Common myeloid progenitor, CD34-positive (primary cell): ENCODE results near the gene KRTAP22-1. TPM values are rescaled to one million over a fixed set of nuclear protein-coding genes. Genes with fewer than 3 reads are reported as not detected.

ENCODE experiments used
- CTCF ChIA-PET: fragments of 350-600 bp; sonication (Branson Sonifier 250); formaldehyde crosslinking; loops from one replicate; lab custom pipeline; 2021; ENCODE audit warnings: antibody characterized with exemption; lab: Charles Lee
- POLR2A ChIA-PET: fragments of 350-600 bp; sonication (Branson Sonifier 250); formaldehyde crosslinking; loops from one replicate; lab custom pipeline; 2021; ENCODE audit warnings: antibody characterized with exemption; lab: Charles Lee
- DNase-seq, 3 donors: peaks; one replicate each; pipeline versions ENCODE4 v3.0.0 to v3.0.0-alpha.2; 2013
- H3K27ac ChIP-seq, 2 experiments: 1 replicate in 1 of 2; 2 replicates in 1 of 2; pipeline ENCODE4 v1.7.0; 2013; ENCODE audit warnings: inconsistent platforms in 2 of 2, low read length in 2 of 2, mild to moderate bottlenecking in 2 of 2, low read depth in 1 of 2, moderate library complexity in 1 of 2; ENCODE audit not compliant: severe bottlenecking in 2 of 2, insufficient read depth in 1 of 2, poor library complexity in 1 of 2
- H3K27me3 ChIP-seq, 5 experiments: replicated peaks in 2 of 5; 1 replicate in 3 of 5; 2 replicates in 2 of 5; pipeline versions ENCODE4 v1.6.1 to v1.7.0; 2013; ENCODE audit warnings: low read length in 4 of 5, mild to moderate bottlenecking in 2 of 5, moderate library complexity in 2 of 5, inconsistent platforms in 1 of 5; ENCODE audit not compliant: insufficient read depth in 5 of 5, control insufficient read depth in 4 of 5
- H3K36me3 ChIP-seq, 4 experiments: 1 replicate in 2 of 4; 2 replicates in 2 of 4; pipeline versions ENCODE4 v1.6.1 to v1.7.0; 2013; ENCODE audit warnings: low read length in 3 of 4, control low read depth in 1 of 4, mild to moderate bottlenecking in 1 of 4; ENCODE audit not compliant: control insufficient read depth in 4 of 4, insufficient read depth in 4 of 4
- H3K4me1 ChIP-seq, 4 experiments: 1 replicate in 3 of 4; 2 replicates in 1 of 4; pipeline versions ENCODE4 v1.6.1 to v1.7.1; 2013; ENCODE audit warnings: low read length in 3 of 4, mild to moderate bottlenecking in 3 of 4, control low read depth in 1 of 4, inconsistent platforms in 1 of 4, moderate library complexity in 1 of 4; ENCODE audit not compliant: control insufficient read depth in 4 of 4, insufficient read depth in 4 of 4; ENCODE audit errors: control extremely low read depth in 1 of 4
- H3K4me3 ChIP-seq, 7 experiments: 1 replicate in 4 of 7; 2 replicates in 3 of 7; pipeline versions ENCODE4 v1.5.1 to v1.7.0; 2013; ENCODE audit warnings: mild to moderate bottlenecking in 7 of 7, low read length in 6 of 7, moderate library complexity in 6 of 7, inconsistent platforms in 2 of 7, low read depth in 2 of 7, control low read depth in 1 of 7; ENCODE audit not compliant: insufficient read depth in 4 of 7, control insufficient read depth in 1 of 7; ENCODE audit errors: extremely low read depth in 1 of 7
- H3K9me3 ChIP-seq, 5 experiments: 1 replicate in 4 of 5; 2 replicates in 1 of 5; pipeline versions ENCODE4 v1.6.1 to v1.7.1; 2013; ENCODE audit warnings: low read length in 4 of 5, mild to moderate bottlenecking in 2 of 5, inconsistent platforms in 1 of 5, low read depth in 1 of 5, moderate library complexity in 1 of 5; ENCODE audit not compliant: control insufficient read depth in 4 of 5, insufficient read depth in 2 of 5; ENCODE audit errors: control extremely low read depth in 1 of 5
- WGBS: methylation state at CpG from one replicate; pipeline ENCODE4 v1.1.5; 2013; ENCODE audit not compliant: insufficient coverage; 5-methylcytosine and 5-hydroxymethylcytosine counted together
- polyA plus RNA-seq: library from polyadenylated mRNA; unstranded; fragments of 120-200 nt; gene quantifications from one replicate; pipeline ENCODE4 v1.2.1, GENCODE V29; 2013

KRTAP22-1 gene
- polyA plus RNA-seq, result not detected

- Histone ChIP-seq H3K27me3 (no peaks in the 10 kb centered on the region), H3K36me3 (no peaks in the 10 kb centered on the region), H3K27ac (no peak within 1 kb of the TSS), H3K4me3 (no peak within 1 kb of the TSS), H3K4me1 (no peaks in the 10 kb centered on the region), H3K9me3 (no peaks in the 10 kb centered on the region)
- ChIA-PET POLR2A (no interaction called here), CTCF (no interaction called here)
- DNase-seq, result no peak
- WGBS, result no CpG with 5 or more reads among the region's 1 CpG
Observed at GRCh38 chr21:30600787-30601186, at the start of gene KRTAP22-1. Gene KRTAP22-1, plus strand, starts transcription at chr21:30601087.

GRCh38 chr21:30552782-30553181 lies 48.1 kb upstream of the KRTAP22-1 start:
- Histone ChIP-seq H3K4me3 (no peak overlapping the region), H3K27ac (no peak overlapping the region), H3K9me3 (no peaks in the 10 kb centered on the region), H3K36me3 (no peaks in the 10 kb centered on the region), H3K27me3 (no peaks in the 10 kb centered on the region), H3K4me1 (no peaks in the 10 kb centered on the region)
- no CpG with 5 or more reads among the region's 1 CpG for WGBS
- no peak for DNase-seq
- ChIA-PET CTCF (no interaction called here), POLR2A (no interaction called here)

- Histone ChIP-seq H3K27me3 (no peaks in the 10 kb centered on the region), H3K27ac (no peak overlapping the region), H3K4me3 (no peak overlapping the region), H3K4me1 (no peaks in the 10 kb centered on the region), H3K9me3 (no peaks in the 10 kb centered on the region), H3K36me3 (no peaks in the 10 kb centered on the region)
- DNase-seq, result no peak
- CTCF ChIA-PET, result no interaction called here
- WGBS, result no CpG with 5 or more reads among the region's 2 CpGs
- POLR2A ChIA-PET, result no interaction called here
Observed at GRCh38 chr21:30555095-30555494, 45.8 kb upstream of the KRTAP22-1 start.

GRCh38 chr21:30561264-30561895 lies 39.5 kb upstream of the KRTAP22-1 start, which contains the start of gene KRTAP19-7:
Gene KRTAP19-7, minus strand, starts transcription at chr21:30561314. Its CDS starts 25 bp downstream, at chr21:30561289.
- no CpG with 5 or more reads among the region's 2 CpGs for WGBS
- H3K4me1 ChIP-seq, result no peaks in the 10 kb centered on the region
- H3K9me3 ChIP-seq, result no peaks in the 10 kb centered on the region
- no peaks in the 10 kb centered on the region for H3K36me3 ChIP-seq
- no peak for DNase-seq
- H3K27me3 ChIP-seq, result no peaks in the 10 kb centered on the region
- H3K27ac ChIP-seq, result no peak within 1 kb of the TSS
- ChIA-PET POLR2A (no interaction called here), CTCF (no interaction called here)
- H3K4me3 ChIP-seq, result no peak within 1 kb of the TSS

- ChIA-PET CTCF (no interaction called here), POLR2A (no interaction called here)
Observed at GRCh38 chr21:30561957-30562356, 38.9 kb upstream of the KRTAP22-1 start.

GRCh38 chr21:30563072-30563471 lies 37.8 kb upstream of the KRTAP22-1 start:
- 85% methylated on average over 4 of the region's 6 CpGs for WGBS
- ChIA-PET POLR2A (no interaction called here), CTCF (no interaction called here)
- Histone ChIP-seq H3K27me3 (no peaks in the 10 kb centered on the region), H3K4me1 (no peaks in the 10 kb centered on the region), H3K36me3 (no peaks in the 10 kb centered on the region), H3K9me3 (no peaks in the 10 kb centered on the region), H3K27ac (no peak overlapping the region), H3K4me3 (no peak overlapping the region)
- no peak for DNase-seq

More at GRCh38 chr21:30561957-30562356, 38.9 kb upstream of the KRTAP22-1 start:
- no peak for DNase-seq
- H3K4me1 ChIP-seq, result no peaks in the 10 kb centered on the region
- H3K27ac ChIP-seq, result no peak overlapping the region
- WGBS, result 86% methylated on average over 1 of the region's 2 CpGs
- no peaks in the 10 kb centered on the region for H3K27me3 ChIP-seq
- H3K9me3 ChIP-seq, result no peaks in the 10 kb centered on the region
- no peaks in the 10 kb centered on the region for H3K36me3 ChIP-seq
- no peak overlapping the region for H3K4me3 ChIP-seq

GRCh38 chr21:30563630-30564029 lies 37.3 kb upstream of the KRTAP22-1 start:
- CTCF ChIA-PET, result no interaction called here
- POLR2A ChIA-PET, result no interaction called here
- 100% methylated on average over 1 of the region's 2 CpGs for WGBS

More at GRCh38 chr21:30563630-30564029, 37.3 kb upstream of the KRTAP22-1 start:
- H3K27ac ChIP-seq, result no peak overlapping the region
- no peak for DNase-seq
- no peaks in the 10 kb centered on the region for H3K27me3 ChIP-seq
- no peaks in the 10 kb centered on the region for H3K4me1 ChIP-seq
- no peaks in the 10 kb centered on the region for H3K36me3 ChIP-seq
- H3K9me3 ChIP-seq, result no peaks in the 10 kb centered on the region
- no peak overlapping the region for H3K4me3 ChIP-seq
